NCI-H2196 treated with DMSO at 0.1 percent for 48 hours (cell line): ENCODE results near the gene MPV17L2.

Source experiments
- DNase-seq: peaks from one replicate; lab custom pipeline; 2025; ENCODE audit not compliant: unreplicated experiment; lab: John Stamatoyannopoulos, UW

MPV17L2 gene

GRCh38 chr19:18232540-18233223 lies 39.7 kb downstream of the MPV17L2 start:
- peak; percentile 28 for DNase-seq

GRCh38 chr19:18233224-18233825 lies 40.3 kb downstream of the MPV17L2 start:
- DNase-seq, result no peak

- no peak for DNase-seq
These were observed 41.2 kb downstream of the MPV17L2 start for GRCh38 chr19:18234194-18234593.

GRCh38 chr19:18239303-18239702 lies 46.3 kb downstream of the MPV17L2 start:
- no peak for DNase-seq

GRCh38 chr19:18245297-18245696 lies 52.3 kb downstream of the MPV17L2 start:
- DNase-seq, result no peak
